ENCODE results near the gene PICALM.

The PICALM gene

GRCh38 chr11:86073948-86074347 lies 5.1 kb upstream of the PICALM start:
- no peak for DNase-seq

GRCh38 chr11:86072211-86072610 lies 3.3 kb upstream of the PICALM start:
- no peak for DNase-seq

- DNase-seq = no peak
These were observed 1.5 kb upstream of the PICALM start for GRCh38 chr11:86070142-86071056.

GRCh38 chr11:86069408-86070101 lies 671 bp upstream of the PICALM start:
- DNase-seq = no peak

- peak; percentile 69 to 74 for DNase-seq
These were observed 579 bp downstream of the PICALM start for GRCh38 chr11:86068138-86068871.

- no peak for DNase-seq
These were observed 1.1 kb downstream of the PICALM start for GRCh38 chr11:86067851-86068137.

- DNase-seq = no peak
These were observed 1.7 kb downstream of the PICALM start for GRCh38 chr11:86067009-86067850.

- no peak for DNase-seq
These were observed 2.3 kb downstream of the PICALM start for GRCh38 chr11:86066657-86067008.

- DNase-seq = no peak
These were observed 2.9 kb downstream of the PICALM start for GRCh38 chr11:86066033-86066432.

- no peak for DNase-seq
These were observed 4.6 kb downstream of the PICALM start for GRCh38 chr11:86064220-86064803.

- no peak for DNase-seq
These were observed 5.3 kb downstream of the PICALM start for GRCh38 chr11:86063536-86063935.

- no peak for DNase-seq
These were observed 6.2 kb downstream of the PICALM start for GRCh38 chr11:86062719-86063118.

GRCh38 chr11:86061483-86062205 lies 7.2 kb downstream of the PICALM start:
- no peak for DNase-seq

- no peak for DNase-seq
These were observed 8.3 kb downstream of the PICALM start for GRCh38 chr11:86060544-86060943.

GRCh38 chr11:86058360-86058759 lies 10.5 kb downstream of the PICALM start:
- DNase-seq = no peak

GRCh38 chr11:86056351-86056854 lies 12.5 kb downstream of the PICALM start:
- no peak for DNase-seq

GRCh38 chr11:86052693-86053641 lies 15.9 kb downstream of the PICALM start:
- no peak for DNase-seq

- no peak for DNase-seq
These were observed 18.6 kb downstream of the PICALM start for GRCh38 chr11:86050196-86050709.

- DNase-seq = peak; percentile 71 to 72
These were observed 21.5 kb downstream of the PICALM start for GRCh38 chr11:86047275-86047991.
